Left lobe of liver (tissue), 2 donors: ENCODE results near the gene FAM187B. TPM values are rescaled to one million over a fixed set of nuclear protein-coding genes. Genes with fewer than 3 reads are reported as not detected.
A peak's percentile ranks its signal among the peaks of the same experiment; 100 is the strongest.
"Not testable (repeated sequence)": the region's sequence is repeated elsewhere in the genome, so short reads cannot be mapped to it uniquely, and the experiment has no call there.

Source experiments
- ATAC-seq: fragments of 200-7000 bp; cut with Tn5 transposase; one replicate; pipeline ENCODE4 v1.9.1; 2020; ENCODE audit warnings: mild to moderate bottlenecking, moderate library complexity
- DNase-seq: peaks from one replicate; pipeline ENCODE4 v3.0.0-alpha.2; 2020; ENCODE audit warnings: low spot score
- total RNA-seq: library from RNA; stranded (reverse); gene quantifications from one replicate; pipeline ENCODE4 v1.2.1, GENCODE V29; 2021
- donor health status: DM: no; HTN: no; CAD: no; lungs with moderate emphysema.
- donor health status: DM: no; HTN: yes; CAD: no.

FAM187B gene
- total RNA-seq, 1 donor from 2014 or later: not detected

DNA sequence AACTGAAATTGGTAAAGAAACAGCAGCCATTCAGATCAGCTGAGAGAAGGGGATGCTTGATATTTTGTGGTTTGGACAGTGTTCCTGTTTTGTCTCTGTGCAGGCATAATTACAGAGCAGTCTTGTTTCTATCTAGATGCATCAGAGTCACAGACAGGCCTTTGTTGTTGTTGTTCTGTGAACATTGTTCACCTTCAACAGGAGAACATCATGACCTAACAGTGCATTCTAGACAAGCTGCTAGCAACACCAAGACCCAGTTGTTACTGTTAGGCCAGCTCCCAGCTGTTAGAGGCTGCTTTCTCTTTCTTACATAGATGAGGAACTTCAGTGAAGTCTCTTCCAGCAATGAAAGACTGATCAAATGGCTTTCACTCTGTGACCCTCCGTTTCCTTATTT is 11.8 kb upstream of the FAM187B start:
- no peak for ATAC-seq
- DNase-seq: no peak

GRCh38 chr19:35239597-35239996 is 11.1 kb upstream of the FAM187B start:
- DNase-seq: not testable (repeated sequence)

GRCh38 chr19:35236638-35237400 is 8.3 kb upstream of the FAM187B start:
- DNase-seq (peak; percentile 41), ATAC-seq (peak; percentile 81)

More at GRCh38 chr19:35239597-35239996, 11.1 kb upstream of the FAM187B start:
- not testable (repeated sequence) for ATAC-seq

DNA sequence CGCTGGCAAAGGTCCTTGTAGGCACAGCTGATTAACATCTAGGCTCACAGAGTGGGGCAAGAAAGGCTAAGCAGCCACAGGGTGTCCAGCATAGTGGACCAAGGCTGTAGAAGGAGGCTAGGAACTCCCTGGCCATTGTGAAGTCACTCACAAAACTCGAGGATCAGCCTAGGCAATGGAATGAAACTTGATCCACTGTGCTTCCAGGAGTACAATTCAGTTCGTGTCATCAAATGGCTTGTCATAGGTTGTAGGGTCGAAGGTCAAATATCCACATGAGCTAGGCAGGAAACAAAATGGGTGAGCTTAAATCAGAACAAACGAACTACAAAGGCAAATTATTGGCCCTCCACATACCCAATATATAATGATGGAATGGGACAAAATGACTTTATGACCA is 4.4 kb upstream of the FAM187B start:
- ATAC-seq (peak; percentile 37), DNase-seq (peak; percentile 22)

DNA sequence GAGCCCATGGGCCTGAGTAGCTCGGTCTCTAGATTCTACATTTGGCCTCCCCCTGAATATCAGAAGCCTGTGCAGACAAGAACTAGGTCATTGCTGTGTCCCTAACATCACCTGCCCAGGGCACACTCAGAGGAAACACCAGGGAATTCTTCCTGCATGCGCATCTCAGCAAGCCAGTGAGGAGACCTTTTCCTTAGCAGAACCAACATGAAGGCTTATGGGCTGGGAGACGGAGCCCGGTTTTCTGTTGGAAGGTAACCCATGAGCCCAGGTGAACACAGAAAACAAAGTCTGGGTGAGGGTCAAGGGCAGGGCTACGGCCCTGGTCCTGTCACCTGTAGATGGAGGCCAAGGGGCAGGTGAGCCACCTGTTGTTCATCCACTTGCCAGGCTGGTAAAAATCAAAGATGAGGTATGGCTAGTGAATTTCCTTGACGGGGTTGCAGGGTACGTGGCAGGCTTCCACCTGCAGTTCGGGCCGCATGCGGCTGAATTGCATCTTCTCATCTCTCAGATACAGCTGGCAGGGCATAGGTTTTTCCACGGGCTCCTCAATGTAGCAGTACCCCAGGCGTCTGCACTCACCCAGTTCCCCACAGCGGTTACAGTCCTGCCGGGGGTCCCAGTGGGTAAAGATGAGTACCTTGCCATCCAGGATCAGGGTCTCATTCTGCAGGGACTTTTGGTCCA is 3.6 kb upstream of the FAM187B start:
- peak; percentile 37 for DNase-seq
- ATAC-seq: no peak

DNA sequence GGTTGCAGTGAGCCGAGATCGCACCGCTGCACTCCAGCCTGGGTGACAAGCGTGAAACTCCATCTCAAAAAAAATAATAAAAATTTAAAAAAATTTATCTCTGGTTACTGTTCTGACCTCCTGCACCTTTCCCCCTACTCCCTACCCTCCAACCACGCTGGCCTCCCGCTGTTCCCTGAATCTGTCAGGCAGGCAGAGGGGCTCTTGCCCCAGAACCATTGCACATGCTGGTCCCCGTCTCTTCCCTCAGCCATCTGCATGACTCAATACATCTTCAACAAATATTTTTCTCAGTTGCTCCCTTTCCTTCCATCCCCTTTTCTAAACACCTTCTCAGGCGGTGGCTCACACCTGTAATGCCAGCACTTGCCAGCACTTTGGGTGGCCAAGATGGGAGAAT is 1.1 kb upstream of the FAM187B start:
- ATAC-seq (no peak), DNase-seq (peak; percentile 33)

DNA sequence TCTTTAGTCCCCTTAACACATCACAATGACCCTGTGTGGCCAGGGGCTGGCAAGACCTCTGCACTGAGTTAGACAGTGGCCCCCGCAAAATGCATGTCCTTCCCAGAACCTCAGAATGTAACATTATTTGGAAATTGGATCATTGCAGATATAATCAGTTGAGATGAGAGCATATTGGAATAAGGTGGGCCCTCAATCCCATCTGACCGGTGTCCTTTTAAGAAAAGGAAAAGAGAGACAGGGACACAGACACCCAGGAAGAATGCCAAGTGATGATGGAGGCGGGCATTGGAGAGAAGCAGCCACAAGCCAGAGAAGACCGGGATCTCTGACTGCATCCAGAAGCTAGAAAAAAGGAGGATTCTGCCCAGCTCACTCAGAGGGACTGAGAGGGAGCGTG is 1.8 kb downstream of the FAM187B start:
- DNase-seq (peak; percentile 12), ATAC-seq (no peak)

GRCh38 chr19:35225951-35226350 is 2.6 kb downstream of the FAM187B start:
- no peak for ATAC-seq
- peak; percentile 31 for DNase-seq

DNA sequence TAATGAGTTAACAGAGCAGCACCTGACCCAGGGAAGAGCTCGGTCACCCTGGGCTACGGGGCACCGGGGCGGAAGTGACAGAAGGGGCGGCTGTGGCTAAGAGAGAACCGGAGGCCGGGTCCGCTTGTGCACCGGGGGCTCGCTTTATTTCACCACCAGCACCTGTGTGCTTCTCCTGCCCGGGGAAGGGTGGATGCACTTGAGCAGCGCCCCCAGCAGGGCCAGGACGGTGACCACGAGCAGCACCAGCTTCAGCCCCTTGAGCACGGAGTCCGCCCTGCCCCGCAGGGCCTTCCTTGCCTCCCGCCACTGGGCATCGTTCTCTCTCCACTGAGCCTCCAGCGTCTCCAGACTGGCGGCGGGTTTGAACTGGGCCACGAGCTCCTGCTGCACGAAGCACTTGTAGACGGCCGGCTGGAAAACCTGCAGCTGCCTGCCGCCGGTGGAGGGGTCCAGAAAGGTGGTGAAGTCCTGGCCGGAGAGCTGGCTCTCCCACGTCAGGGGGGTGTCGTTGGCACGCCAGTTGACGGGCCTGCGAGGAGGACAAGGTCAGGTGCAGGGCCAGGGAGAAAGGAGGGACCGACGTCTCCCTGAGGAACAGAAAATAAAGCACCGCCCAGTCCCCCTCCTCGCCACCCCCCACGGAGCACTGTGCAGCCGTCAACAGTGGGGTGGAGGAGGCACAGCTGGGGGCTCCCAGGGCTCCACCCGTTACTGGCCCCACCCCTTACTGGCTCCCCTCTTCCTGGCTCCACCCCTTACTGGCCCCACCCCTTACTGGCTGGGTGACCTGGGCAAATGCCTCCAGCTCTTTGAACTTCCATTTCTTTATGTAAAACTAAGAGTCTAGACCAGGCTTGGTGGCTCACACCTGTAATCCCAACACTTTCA is 3.6 kb downstream of the FAM187B start:
- DNase-seq: peak; percentile 43
- ATAC-seq: peak; percentile 62

GRCh38 chr19:35223862-35224505 is 4.6 kb downstream of the FAM187B start:
- DNase-seq (peak; percentile 27), ATAC-seq (no peak)

- no peak for ATAC-seq
- DNase-seq: peak; percentile 38
Observed at GRCh38 chr19:35223084-35223790, 5.3 kb downstream of the FAM187B start.

DNA sequence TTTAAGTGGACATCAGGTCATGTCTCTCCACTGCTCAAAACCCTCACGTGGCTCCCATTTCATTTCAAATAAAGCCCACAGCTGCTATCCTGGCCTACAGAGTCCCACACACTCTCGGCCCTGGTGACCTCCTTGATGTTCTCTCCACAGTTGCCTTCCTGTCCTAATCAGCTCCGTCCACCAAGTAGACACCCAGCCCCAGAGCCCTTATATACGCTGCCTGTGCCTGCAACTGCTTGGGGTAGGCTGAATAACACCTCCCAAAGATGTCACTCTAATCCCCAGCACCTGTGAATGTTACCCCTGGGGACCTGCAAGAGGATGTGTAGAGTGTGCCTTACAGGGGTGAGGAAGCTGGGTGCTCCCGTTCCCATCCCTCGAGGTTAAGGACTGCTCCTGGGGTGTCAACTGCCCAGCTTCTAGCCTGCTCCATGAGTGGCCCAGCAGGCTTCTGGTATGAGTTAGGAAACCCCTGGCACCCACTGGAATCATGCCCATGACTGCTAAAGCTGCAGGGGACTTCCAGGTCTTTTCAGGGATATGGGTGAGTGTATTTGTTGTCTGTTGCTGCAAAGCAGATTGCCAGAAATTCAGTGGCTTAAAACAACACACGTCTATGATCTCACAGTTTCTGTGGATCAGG is 6.0 kb downstream of the FAM187B start:
- ATAC-seq (no peak), DNase-seq (peak; percentile 35)

DNA sequence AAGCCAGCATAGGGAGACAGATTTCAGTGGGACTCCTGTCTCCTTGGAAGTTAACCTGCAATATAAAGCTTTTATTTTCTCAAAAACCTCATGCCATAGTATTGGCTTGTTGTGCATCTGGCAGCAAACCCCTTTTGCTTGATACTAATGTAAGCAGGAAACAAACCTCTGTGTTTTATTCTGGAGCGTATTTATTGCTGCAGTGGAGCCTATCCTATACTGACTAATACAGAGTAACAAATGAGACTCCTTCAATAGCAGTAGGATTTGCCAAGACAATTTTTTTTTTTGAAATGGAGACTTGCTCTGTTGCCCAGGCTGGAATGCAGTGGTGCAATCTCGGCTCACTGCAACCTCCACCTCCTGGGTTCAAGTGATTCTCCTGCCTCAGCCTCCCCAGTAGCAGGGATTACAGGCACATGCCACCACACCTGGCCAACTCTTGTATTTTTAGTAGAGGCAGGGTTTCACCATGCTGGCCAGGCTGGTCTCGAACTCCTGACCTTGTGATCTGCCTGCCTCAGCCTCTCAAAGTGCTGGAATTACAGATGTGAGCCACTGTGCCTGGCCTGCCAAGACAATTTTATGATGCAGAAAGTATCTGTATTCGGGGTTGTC is 7.5 kb downstream of the FAM187B start:
- DNase-seq, ATAC-seq: not testable (repeated sequence)

- ATAC-seq (no peak), DNase-seq (no peak)
Observed at GRCh38 chr19:35220315-35220921, 8.1 kb downstream of the FAM187B start.

GRCh38 chr19:35219008-35219407 is 9.5 kb downstream of the FAM187B start:
- no peak for ATAC-seq

DNA sequence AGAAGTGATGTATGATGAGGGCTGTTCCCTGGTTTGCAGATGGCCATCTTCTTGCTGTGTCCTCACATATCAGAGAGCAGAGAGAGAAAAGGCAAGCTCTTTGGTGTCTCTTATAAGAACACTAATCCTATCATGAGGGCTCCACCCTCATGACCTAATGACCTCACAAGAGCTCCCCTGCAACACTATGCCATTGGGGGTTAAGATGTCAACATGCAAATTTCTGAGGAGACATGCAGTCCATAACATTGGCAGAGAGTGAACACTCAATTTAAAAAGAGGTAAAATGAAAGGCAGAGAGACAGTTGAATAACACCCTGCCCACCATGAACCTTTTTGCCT is 10.9 kb downstream of the FAM187B start:
- ATAC-seq (no peak), DNase-seq (no peak)

More at GRCh38 chr19:35219008-35219407, 9.5 kb downstream of the FAM187B start:
- DNase-seq: no peak

DNA sequence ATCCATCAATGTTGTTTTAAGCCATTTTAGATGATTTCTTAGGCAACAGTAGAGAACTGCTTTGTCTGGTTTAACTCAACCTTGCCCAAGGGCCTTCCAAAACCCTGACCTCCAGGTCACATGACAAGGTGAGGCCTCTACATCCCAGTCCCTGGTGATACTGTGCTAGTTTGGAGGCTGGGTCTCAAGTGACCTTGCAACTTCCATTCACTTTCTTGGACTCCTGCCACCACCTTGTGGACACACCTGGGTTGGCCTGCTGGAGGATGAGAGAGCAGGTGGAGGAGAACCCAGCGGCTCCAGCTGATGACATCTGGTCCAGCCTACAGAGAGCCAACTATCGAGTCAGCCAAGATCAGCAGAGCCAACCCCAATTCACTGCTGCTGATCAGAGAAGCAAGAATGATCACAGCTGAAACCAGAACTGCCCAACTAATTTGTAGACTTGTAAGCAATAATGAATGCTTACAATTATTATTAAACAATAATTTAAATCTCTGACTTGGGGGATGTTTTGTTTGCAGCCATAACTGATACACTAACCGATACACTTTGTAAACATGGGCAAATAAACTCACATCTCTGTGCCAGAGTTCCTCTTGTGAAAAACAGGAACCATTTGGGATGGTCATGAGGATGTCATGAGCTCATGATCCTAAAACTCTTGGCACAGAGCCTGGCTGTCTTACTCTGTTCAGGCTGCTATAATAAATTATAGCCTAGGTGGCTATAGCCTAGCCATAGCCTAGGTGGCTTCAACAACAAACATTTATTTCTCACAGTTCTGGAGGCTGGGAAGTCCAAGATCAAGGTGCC is 11.5 kb downstream of the FAM187B start:
- ATAC-seq: peak; percentile 8
- no peak for DNase-seq
